ENCODE measurements around the gene MRPS23. TPM values are rescaled to one million over a fixed set of nuclear protein-coding genes. Genes with fewer than 3 reads are reported as not detected.

The MRPS23 gene
- total and polyA plus RNA-seq, 2 of the 8 experiments (the other 6 are each of a cell fraction or from before 2014, with no cell fraction given) = 38.6 to 60.4 TPM

DNA sequence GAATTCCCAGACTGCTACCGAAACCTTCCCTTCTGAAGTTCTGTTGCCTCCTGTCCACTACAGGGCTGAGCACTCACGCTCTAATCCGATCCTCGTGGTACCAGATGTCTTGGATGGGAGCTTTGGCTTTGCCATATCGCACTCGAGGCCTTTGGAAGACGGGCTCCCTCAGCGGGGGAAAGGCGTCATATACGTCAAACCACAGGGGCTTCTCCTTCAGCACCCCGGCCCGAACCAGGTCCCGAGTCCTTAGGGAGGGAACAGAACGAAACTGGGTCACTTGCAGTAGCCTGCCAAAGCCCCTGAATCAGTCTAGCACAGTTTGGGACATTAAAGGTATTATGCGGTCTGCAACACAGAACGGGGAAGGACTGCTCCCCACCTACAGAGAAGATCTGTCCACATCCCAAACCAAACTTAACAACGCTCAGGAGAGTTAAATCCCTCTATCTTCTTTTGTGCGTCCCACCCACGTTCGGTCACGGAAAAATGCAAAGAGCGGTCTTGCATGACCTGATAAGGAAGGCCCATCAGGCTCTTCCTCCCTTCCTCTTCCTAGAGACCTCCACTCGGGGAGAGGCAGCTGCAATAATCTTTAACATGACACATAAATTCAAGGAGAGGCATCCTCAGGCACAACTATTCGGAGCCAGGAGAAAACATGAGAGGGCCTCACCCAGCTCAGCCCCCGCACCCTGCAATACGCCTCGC, 526 bp downstream of the MRPS23 start:
- CTCF ChIA-PET (ENCODE audit: partially characterized antibody) = interaction anchor here (0.9 to 17.1 kb wide), 7 partner anchors 9 to 265 kb away, joined by 3 to 384 read pairs (median 9); no protein-coding TSS in a partner anchor

More for the DNA sequence above, 526 bp downstream of the MRPS23 start:
- Histone ChIP-seq H2BK12ac (ENCODE audit: low read depth, low read length) (no peak overlapping the region), H2BK20ac (ENCODE audit: low read length) (no peak overlapping the region), H3K23ac (ENCODE audit: insufficient read length) (no peak overlapping the region), H3K23me2 (ENCODE audit: low read depth, low read length) (peaks cover 9% of the 10 kb centered on the region), H3K36me3 (ENCODE audit: control insufficient read depth in 2 of 4, insufficient read depth in 4 of 4, low read length in 3 of 4) (peaks cover 3 to 16% (median 3%) of the 10 kb centered on the region in 4 experiments; a peak in 6 of 8 replicates), H3K18ac (ENCODE audit: extremely low read depth, low read length) (no peak overlapping the region), H2AFZ (ENCODE audit: low read length) (no peak overlapping the region), H3K4me1 (replicated peaks in 1 of 4; ENCODE audit: control insufficient read depth in 3 of 4, insufficient read depth in 4 of 4, low read length in 3 of 4) (peaks cover 0 to 7% (median 3%) of the 10 kb centered on the region in 4 experiments; a peak in 3 of 7 replicates), H3K4me2 (ENCODE audit: insufficient read depth in 1 of 2, low read depth in 2 of 2, low read length in 2 of 2) (peak overlapping the region; percentile 90 to 91), H3K9ac (replicated peaks in 1 of 4; ENCODE audit: extremely low read depth in 1 of 4, low read depth in 3 of 4, low read length in 3 of 4) (peak overlapping the region; percentile 62 to 87 (median 76)), H2BK120ac (replicated peaks; ENCODE audit: low read depth, low read length) (no peak overlapping the region), H3K27ac (ENCODE audit: low read depth, low read length) (no peak overlapping the region), H3K79me2 (ENCODE audit: control insufficient read depth in 1 of 2, insufficient read depth in 2 of 2, low read length in 2 of 2) (peaks cover 0 to 15% of the 10 kb centered on the region in 2 experiments; a peak in 2 of 4 replicates), H3K4ac (replicated peaks; ENCODE audit: insufficient read length, low read depth, low read length) (no peak overlapping the region), H3K9me3 (ENCODE audit: insufficient read depth in 2 of 2, low read depth in 1 of 2, low read length in 1 of 2) (no peaks in the 10 kb centered on the region), H3K79me1 (ENCODE audit: low read depth, low read length) (peaks cover 3% of the 10 kb centered on the region), H3K4me3 (ENCODE audit: extremely low read depth in 1 of 4, insufficient read depth in 2 of 4, low read depth in 3 of 4, low read length in 4 of 4) (peak overlapping the region; percentile 89 to 98 (median 94)), H2BK5ac (ENCODE audit: low read depth, low read length) (no peak overlapping the region), H2BK15ac (ENCODE audit: low read length) (no peak overlapping the region), H4K8ac (ENCODE audit: extremely low read depth, insufficient read depth, low read length) (peak overlapping the region; percentile 93; the same call in 1 of the 2 replicates), H4K5ac (ENCODE audit: insufficient read length, low read depth, low read length) (peak overlapping the region; percentile 77), H3K14ac (ENCODE audit: insufficient read length) (no peak overlapping the region), H4K20me1 (replicated peaks in 1 of 2; ENCODE audit: control insufficient read depth in 1 of 2, insufficient read depth in 2 of 2, low read length in 2 of 2) (no peaks in the 10 kb centered on the region), H2AK5ac (ENCODE audit: low read depth, low read length) (no peak overlapping the region), H4K91ac (replicated peaks; ENCODE audit: insufficient read length, low read length) (peak overlapping the region; percentile 61), H3K27me3 (replicated peaks in 1 of 4; ENCODE audit: control insufficient read depth in 3 of 4, extremely low read depth in 1 of 4, insufficient read depth in 3 of 4, low read length in 3 of 4) (no peaks in the 10 kb centered on the region), H3K56ac (replicated peaks; ENCODE audit: insufficient read length, low read depth, low read length) (no peak overlapping the region)
- FAIRE-seq (no peak), DNase-seq (ENCODE audit: low read depth in 1 of 2, low spot score in 2 of 2) (no peak)
- TF ChIP-seq EP300 (IDR thresholded peaks at IDR 0.05; ENCODE audit: borderline replicate concordance in 1 of 2, low read depth in 2 of 2, low read length in 2 of 2) (no peak), JUND (IDR thresholded peaks at IDR 0.05; ENCODE audit: low read length) (no peak), CBX8 (IDR thresholded peaks at IDR 0.05; ENCODE audit: borderline replicate concordance, low read depth, low read length) (no peak), SAP30 (IDR thresholded peaks at IDR 0.05; ENCODE audit: insufficient read depth, insufficient replicate concordance, low read length) (peak; percentile 94), RXRA (IDR thresholded peaks at IDR 0.05; ENCODE audit: insufficient read depth, low read depth, low read length) (no peak), CHD1 (IDR thresholded peaks at IDR 0.05; ENCODE audit: low read depth, low read length) (no peak), HDAC2 (IDR thresholded peaks at IDR 0.05; ENCODE audit: borderline replicate concordance in 1 of 2, low read depth in 2 of 2, low read length in 2 of 2) (no peak), ATF3 (IDR thresholded peaks at IDR 0.05; ENCODE audit: insufficient read depth, low read depth, low read length) (no peak)
- POLR2A ChIA-PET (ENCODE audit: partially characterized antibody) = interaction anchor here (0.5 to 32.5 kb wide), 9 partner anchors 9 to 511 kb away, joined by 3 to 672 read pairs (median 4); partner anchors contain the start of genes SRSF1 and VEZF1
- 33% methylated on average over 27 of the region's 27 CpGs; no CpG with 5 or more reads in 1 of the 2 experiments for WGBS, 2 experiments (ENCODE audit: extremely low coverage in 1 of 2, insufficient coverage in 1 of 2, insufficient read length in 1 of 2, insufficient replicate concordance in 2 of 2, low coverage in 1 of 2, low lambda C conversion rate in 2 of 2, missing lambda C conversion rate in 1 of 2)
